Activated CD4-positive, alpha-beta T cell treated with anti-CD3 and anti-CD28 coated beads for 4 hours (primary cell): ENCODE measurements around the gene TSPO2.

Experiments
- DNase-seq, 2 donors: peaks; one replicate each; pipeline ENCODE4 v3.0.0-alpha.2; 2020

Gene TSPO2

GRCh38 chr6:41077536-41077935, 35.3 kb downstream of the TSPO2 start:
- DNase-seq = no peak

GRCh38 chr6:41078101-41078500, 35.8 kb downstream of the TSPO2 start:
- DNase-seq = no peak

- DNase-seq = no peak
Observed at GRCh38 chr6:41079080-41079479, 36.8 kb downstream of the TSPO2 start.

DNA sequence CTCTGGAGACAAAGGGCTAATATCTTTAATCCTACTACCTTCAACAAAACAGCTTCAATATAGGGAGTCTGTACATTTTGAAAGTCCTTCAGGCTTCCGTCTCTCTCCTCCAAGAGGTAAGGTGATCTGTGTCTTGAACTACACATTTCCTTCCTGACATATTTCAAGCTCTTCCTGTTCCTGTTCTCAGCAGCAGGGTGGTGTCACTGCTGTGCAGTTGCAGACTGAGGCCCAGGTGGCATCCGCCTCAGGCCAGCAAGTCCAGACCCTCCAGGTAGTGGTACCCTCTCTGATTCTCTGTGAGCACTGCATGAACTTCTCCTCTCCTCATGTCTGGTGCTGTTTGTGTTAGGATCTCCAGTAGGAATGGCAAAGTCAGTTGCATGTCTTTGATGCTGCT, 38.4 kb downstream of the TSPO2 start:
- no peak for DNase-seq

DNA sequence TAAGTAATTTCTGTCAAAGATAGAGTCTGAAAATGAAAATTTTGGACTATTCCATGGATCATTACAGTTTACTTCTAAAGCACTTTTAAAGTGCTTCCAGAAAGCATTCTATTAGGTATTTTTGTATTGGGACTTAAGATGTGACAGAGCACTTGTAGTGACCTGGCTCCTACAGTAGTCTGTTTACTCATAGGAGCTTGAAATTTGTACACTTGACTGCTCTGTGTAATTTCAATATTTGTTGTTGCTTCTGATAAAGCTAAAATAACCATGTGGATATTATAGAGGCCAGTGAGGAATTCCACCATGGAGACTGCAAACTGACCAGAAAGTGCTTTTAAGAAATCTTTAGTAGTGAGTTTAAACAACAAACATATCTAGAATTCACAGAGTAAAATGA, 40.8 kb downstream of the TSPO2 start:
- no peak for DNase-seq

DNA sequence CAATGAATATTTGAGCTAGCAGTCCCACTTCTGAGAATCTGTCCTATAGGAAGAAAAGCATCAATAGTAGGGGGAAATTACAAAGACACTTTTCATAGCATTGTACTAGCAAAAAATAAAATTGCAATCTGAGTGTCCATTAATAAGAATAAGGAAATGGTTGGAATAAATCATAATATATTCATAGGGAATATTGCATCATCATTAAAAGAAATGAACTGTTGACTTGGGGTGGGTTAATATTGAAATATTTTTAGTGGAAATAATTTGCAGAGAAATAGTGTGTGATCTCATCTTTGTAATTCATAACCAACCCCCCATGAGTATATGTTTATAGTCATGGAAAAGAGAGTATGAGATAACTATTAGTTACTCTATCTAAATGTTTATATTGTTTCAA, 42.9 kb downstream of the TSPO2 start:
- no peak for DNase-seq

DNA sequence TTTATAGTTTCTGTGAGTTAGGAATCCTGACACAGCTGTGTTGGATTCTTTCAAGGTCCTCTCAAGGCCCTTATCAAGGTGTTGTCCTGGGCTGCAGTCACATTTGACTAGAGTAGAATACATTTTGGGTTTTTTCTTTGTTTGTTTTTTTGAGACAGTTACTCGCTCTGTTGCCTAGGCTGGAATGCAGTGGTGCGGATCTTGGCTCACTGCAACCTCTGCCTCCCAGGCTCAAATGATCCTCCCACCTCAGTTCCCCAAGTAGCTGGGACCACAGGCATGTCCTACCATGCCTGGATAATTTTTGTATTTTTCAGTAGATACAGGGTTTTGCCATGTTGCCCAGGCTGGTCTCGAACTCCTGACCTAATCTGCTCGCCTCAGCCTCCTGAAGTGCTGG, 46.2 kb downstream of the TSPO2 start:
- no peak for DNase-seq

DNA sequence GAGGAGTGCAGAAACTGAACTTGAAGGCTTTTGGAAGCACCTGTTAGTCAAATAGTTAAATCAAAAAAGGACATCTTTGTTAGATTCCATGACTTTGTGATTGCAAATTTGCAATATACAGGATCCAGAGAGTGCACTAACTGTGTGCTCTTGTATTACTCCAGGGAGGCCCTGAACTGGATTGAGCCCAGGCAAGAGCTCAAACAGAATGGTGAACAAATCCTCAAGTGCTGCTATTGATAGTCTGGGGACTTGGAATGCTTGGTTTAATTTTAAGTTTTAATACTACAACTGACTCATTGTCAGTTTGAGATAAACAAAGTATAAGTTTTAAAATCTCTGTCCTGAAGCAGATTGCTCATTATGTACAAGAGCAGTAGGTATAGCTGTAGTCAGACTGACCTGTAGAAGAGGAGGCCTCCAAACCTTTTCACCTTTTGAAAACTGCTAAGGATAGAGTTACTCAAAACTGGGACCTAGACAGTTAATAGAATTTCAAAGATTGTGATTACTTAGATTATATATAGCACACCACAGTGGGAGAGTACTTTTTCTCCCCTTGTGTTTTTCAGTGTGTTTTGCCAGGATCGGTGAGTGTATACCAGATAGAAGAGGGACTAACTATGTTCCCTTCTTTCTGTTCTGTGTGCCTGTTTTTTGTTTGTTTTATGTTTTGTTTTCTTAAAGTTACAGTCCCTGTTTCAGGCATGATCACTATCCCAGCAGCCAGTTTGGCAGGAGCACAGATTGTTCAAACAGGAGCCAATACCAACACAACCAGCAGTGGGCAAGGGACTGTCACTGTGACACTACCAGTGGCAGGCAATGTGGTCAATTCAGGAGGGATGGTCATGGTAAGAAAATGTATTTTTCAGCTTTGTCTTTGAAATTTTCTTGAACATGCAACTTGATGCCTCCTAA, 48.8 kb downstream of the TSPO2 start:
- DNase-seq = no peak

- no peak for DNase-seq
Observed at GRCh38 chr6:41092421-41093140, 50.3 kb downstream of the TSPO2 start.

GRCh38 chr6:41093729-41094128, 51.5 kb downstream of the TSPO2 start:
- DNase-seq = no peak
